ENCODE data around the gene ECT2. TPM values are rescaled to one million over a fixed set of nuclear protein-coding genes. Genes with fewer than 3 reads are reported as not detected.

The ECT2 gene
- total and polyA plus RNA-seq, 2 of the 8 experiments (the other 6 are each of a cell fraction or from before 2014, with no cell fraction given), result 19.5 to 88.7 TPM

DNA sequence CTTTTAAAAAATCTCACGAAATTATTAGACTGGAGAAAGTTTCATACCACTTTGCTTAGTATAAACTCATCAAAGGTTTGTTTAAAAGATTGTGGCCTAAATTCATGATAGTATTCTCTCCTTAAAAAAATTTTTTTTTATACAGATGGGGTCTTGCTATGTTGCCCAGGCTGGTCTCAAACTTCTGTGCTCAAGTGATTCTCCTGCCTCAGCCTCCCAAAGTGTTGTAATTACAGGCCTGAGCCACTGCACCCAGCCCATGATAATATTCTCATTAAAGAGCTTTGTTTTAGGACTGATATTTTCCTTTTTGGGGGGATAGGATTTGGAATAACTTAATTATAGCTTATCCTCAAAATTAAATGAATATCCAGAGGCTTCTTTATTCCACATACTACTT, 19.9 kb downstream of the ECT2 start:
- no peak overlapping the region for H2AK5ac ChIP-seq (ENCODE audit: low read depth, low read length)
- H3K9ac ChIP-seq (replicated peaks in 1 of 4; ENCODE audit: extremely low read depth in 1 of 4, low read depth in 3 of 4, low read length in 3 of 4), result no peak overlapping the region
- H2AFZ ChIP-seq (ENCODE audit: low read length), result no peak overlapping the region
- ChIA-PET CTCF (ENCODE audit: partially characterized antibody) (interaction anchor here (0.7 to 1.2 kb wide), 2 partner anchors 71 to 77 kb away, joined by 3 read pairs; no protein-coding TSS in a partner anchor), POLR2A (ENCODE audit: partially characterized antibody) (interaction anchor here (2.4 kb wide), 1 partner anchor 20 kb away, joined by 9 read pairs; the partner anchor contains the start of gene ECT2)
- no peak overlapping the region for H4K91ac ChIP-seq (replicated peaks; ENCODE audit: insufficient read length, low read length)
- H3K4ac ChIP-seq (replicated peaks; ENCODE audit: insufficient read length, low read depth, low read length), result no peak overlapping the region
- H3K23me2 ChIP-seq (ENCODE audit: low read depth, low read length), result no peaks in the 10 kb centered on the region
- no peak overlapping the region for H2BK5ac ChIP-seq (ENCODE audit: low read depth, low read length)
- H3K9me3 ChIP-seq (ENCODE audit: insufficient read depth in 2 of 2, low read depth in 1 of 2, low read length in 1 of 2), result no peaks in the 10 kb centered on the region
- no peaks in the 10 kb centered on the region for H3K79me2 ChIP-seq (ENCODE audit: control insufficient read depth in 1 of 2, insufficient read depth in 2 of 2, low read length in 2 of 2)
- H3K27me3 ChIP-seq (replicated peaks in 1 of 4; ENCODE audit: control insufficient read depth in 3 of 4, extremely low read depth in 1 of 4, insufficient read depth in 3 of 4, low read length in 3 of 4), result no peaks in the 10 kb centered on the region
- H3K4me1 ChIP-seq (replicated peaks in 1 of 4; ENCODE audit: control insufficient read depth in 3 of 4, insufficient read depth in 4 of 4, low read length in 3 of 4), result no peaks in the 10 kb centered on the region
- H3K4me2 ChIP-seq (ENCODE audit: insufficient read depth in 1 of 2, low read depth in 2 of 2, low read length in 2 of 2), result no peak overlapping the region
- no peak overlapping the region for H3K18ac ChIP-seq (ENCODE audit: extremely low read depth, low read length)
- no peak overlapping the region for H2BK12ac ChIP-seq (ENCODE audit: low read depth, low read length)
- H2BK120ac ChIP-seq (replicated peaks; ENCODE audit: low read depth, low read length), result no peak overlapping the region
- H4K20me1 ChIP-seq (replicated peaks in 1 of 2; ENCODE audit: control insufficient read depth in 1 of 2, insufficient read depth in 2 of 2, low read length in 2 of 2), result peaks cover 0 to 2% of the 10 kb centered on the region in 2 experiments
- no peak overlapping the region for H3K4me3 ChIP-seq (ENCODE audit: extremely low read depth in 1 of 4, insufficient read depth in 2 of 4, low read depth in 3 of 4, low read length in 4 of 4)
- H4K5ac ChIP-seq (ENCODE audit: insufficient read length, low read depth, low read length), result no peak overlapping the region
- peaks cover 7 to 85% (median 53%) of the 10 kb centered on the region in 4 experiments; a peak in 7 of 8 replicates for H3K36me3 ChIP-seq (ENCODE audit: control insufficient read depth in 2 of 4, insufficient read depth in 4 of 4, low read length in 3 of 4)
- FAIRE-seq, result no peak
- H3K79me1 ChIP-seq (ENCODE audit: low read depth, low read length), result no peaks in the 10 kb centered on the region
- H2BK15ac ChIP-seq (ENCODE audit: low read length), result no peak overlapping the region
- WGBS, 2 experiments (ENCODE audit: extremely low coverage in 1 of 2, insufficient coverage in 1 of 2, insufficient read length in 1 of 2, insufficient replicate concordance in 2 of 2, low coverage in 1 of 2, low lambda C conversion rate in 2 of 2, missing lambda C conversion rate in 1 of 2), result 94% methylated on average over 1 of the region's 1 CpG; no CpG with 5 or more reads in 1 of the 2 experiments
- no peak overlapping the region for H3K14ac ChIP-seq (ENCODE audit: insufficient read length)
- no peak for DNase-seq (ENCODE audit: low read depth in 1 of 2, low spot score in 2 of 2)
- H3K23ac ChIP-seq (ENCODE audit: insufficient read length), result no peak overlapping the region
- no peak overlapping the region for H3K56ac ChIP-seq (replicated peaks; ENCODE audit: insufficient read length, low read depth, low read length)
- H2BK20ac ChIP-seq (ENCODE audit: low read length), result no peak overlapping the region
- no peak overlapping the region for H3K27ac ChIP-seq (ENCODE audit: low read depth, low read length)
- H4K8ac ChIP-seq (ENCODE audit: extremely low read depth, insufficient read depth, low read length), result no peak overlapping the region
- TF ChIP-seq CTBP2 (IDR thresholded peaks at IDR 0.05; ENCODE audit: borderline replicate concordance, insufficient read depth, insufficient read length, low read length), result no peak
- TF ChIP-seq, protein P1, sequence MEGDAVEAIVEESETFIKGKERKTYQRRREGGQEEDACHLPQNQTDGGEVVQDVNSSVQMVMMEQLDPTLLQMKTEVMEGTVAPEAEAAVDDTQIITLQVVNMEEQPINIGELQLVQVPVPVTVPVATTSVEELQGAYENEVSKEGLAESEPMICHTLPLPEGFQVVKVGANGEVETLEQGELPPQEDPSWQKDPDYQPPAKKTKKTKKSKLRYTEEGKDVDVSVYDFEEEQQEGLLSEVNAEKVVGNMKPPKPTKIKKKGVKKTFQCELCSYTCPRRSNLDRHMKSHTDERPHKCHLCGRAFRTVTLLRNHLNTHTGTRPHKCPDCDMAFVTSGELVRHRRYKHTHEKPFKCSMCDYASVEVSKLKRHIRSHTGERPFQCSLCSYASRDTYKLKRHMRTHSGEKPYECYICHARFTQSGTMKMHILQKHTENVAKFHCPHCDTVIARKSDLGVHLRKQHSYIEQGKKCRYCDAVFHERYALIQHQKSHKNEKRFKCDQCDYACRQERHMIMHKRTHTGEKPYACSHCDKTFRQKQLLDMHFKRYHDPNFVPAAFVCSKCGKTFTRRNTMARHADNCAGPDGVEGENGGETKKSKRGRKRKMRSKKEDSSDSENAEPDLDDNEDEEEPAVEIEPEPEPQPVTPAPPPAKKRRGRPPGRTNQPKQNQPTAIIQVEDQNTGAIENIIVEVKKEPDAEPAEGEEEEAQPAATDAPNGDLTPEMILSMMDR (IDR thresholded peaks at IDR 0.05; ENCODE audit: control extremely low read depth in 1 of 3, insufficient read depth in 1 of 3, low read depth in 1 of 3, low read length in 3 of 3), result no peak
- no peak for TF ChIP-seq HDAC2 (IDR thresholded peaks at IDR 0.05; ENCODE audit: borderline replicate concordance in 1 of 2, low read depth in 2 of 2, low read length in 2 of 2)
- TF ChIP-seq EGR1 (IDR thresholded peaks at IDR 0.05; ENCODE audit: borderline replicate concordance, low read depth, low read length), result no peak
- no peak for TF ChIP-seq FOSL1 (IDR thresholded peaks at IDR 0.05; ENCODE audit: insufficient read depth, low read depth, low read length)
- no peak for TF ChIP-seq EZH2 (IDR thresholded peaks at IDR 0.05; ENCODE audit: low read depth, low read length, severe bottlenecking)
- no peak for TF ChIP-seq SIN3A (conservative IDR thresholded peaks at IDR 0.05 in 1 of 2, IDR thresholded peaks at IDR 0.05 in 1 of 2; ENCODE audit: low read depth in 1 of 2, low read length in 2 of 2)
